Measurements from ENCODE around the gene GAPVD1.

The GAPVD1 gene

DNA sequence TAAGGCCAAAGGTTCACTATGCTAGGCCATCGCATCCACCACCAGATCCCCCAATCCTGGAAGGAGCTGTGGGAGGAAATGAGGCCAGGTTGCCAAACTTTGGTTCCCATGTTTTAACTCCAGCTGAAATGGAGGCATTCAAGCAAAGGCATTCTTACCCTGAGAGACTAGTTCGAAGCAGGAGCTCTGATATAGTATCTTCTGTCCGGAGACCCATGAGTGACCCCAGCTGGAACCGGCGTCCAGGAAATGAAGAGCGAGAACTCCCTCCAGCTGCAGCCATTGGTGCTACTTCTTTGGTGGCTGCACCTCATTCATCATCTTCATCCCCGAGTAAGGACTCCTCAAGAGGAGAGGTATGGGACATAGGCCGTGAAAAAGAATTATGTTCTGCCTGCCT is 75.6 kb downstream of the GAPVD1 start:
- 97% methylated on average over 6 of the region's 8 CpGs for WGBS
- H2BK120ac ChIP-seq (ENCODE audit: low read depth, low read length): no peak overlapping the region
- H3K9me3 ChIP-seq (ENCODE audit: control insufficient read depth, low read length): no peaks in the 10 kb centered on the region
- no peak for DNase-seq
- H2AFZ ChIP-seq (ENCODE audit: low read depth, low read length): no peak overlapping the region
- H3K4ac ChIP-seq (ENCODE audit: low read depth in 1 of 2, low read length in 2 of 2): no peak overlapping the region
- no peak overlapping the region for H3K9ac ChIP-seq (ENCODE audit: low read length)
- no peak overlapping the region for H3K4me3 ChIP-seq (ENCODE audit: insufficient read depth in 1 of 2, low read depth in 1 of 2, low read length in 2 of 2)
- H3K4me1 ChIP-seq (ENCODE audit: control insufficient read depth, insufficient read depth, low read depth, low read length): no peaks in the 10 kb centered on the region
- H3K27me3 ChIP-seq (ENCODE audit: control insufficient read depth in 1 of 2, insufficient read depth in 1 of 2, low read length in 2 of 2): no peaks in the 10 kb centered on the region
- no peak overlapping the region for H4K91ac ChIP-seq (ENCODE audit: low read length)
- H3K14ac ChIP-seq (ENCODE audit: low read length in 2 of 2): no peak overlapping the region
- no peak overlapping the region for H3K23ac ChIP-seq (ENCODE audit: low read length in 2 of 2)
- no peak overlapping the region for H3K4me2 ChIP-seq (ENCODE audit: low read length, poor library complexity, severe bottlenecking)
- peaks cover 29 to 87% of the 10 kb centered on the region in 2 experiments for H3K36me3 ChIP-seq (ENCODE audit: control insufficient read depth in 1 of 2, insufficient read depth in 2 of 2, low read depth in 1 of 2, low read length in 2 of 2)
- H3K18ac ChIP-seq (ENCODE audit: low read depth in 1 of 2, low read length in 2 of 2): no peak overlapping the region
- H2BK15ac ChIP-seq (ENCODE audit: low read depth, poor library complexity, severe bottlenecking): no peak overlapping the region
- H4K8ac ChIP-seq (ENCODE audit: low read length): no peak overlapping the region
- no peak overlapping the region for H2AK5ac ChIP-seq (ENCODE audit: low read length, severe bottlenecking)
- no peak overlapping the region for H2BK5ac ChIP-seq (ENCODE audit: low read depth, low read length, poor library complexity, severe bottlenecking)
- no peak overlapping the region for H2BK12ac ChIP-seq (ENCODE audit: low read length in 2 of 2)
- H3K79me1 ChIP-seq (replicated peaks; ENCODE audit: low read length, poor library complexity, severe bottlenecking): peaks cover 12% of the 10 kb centered on the region
- H3K27ac ChIP-seq (ENCODE audit: low read length, poor library complexity, severe bottlenecking): no peak overlapping the region

DNA sequence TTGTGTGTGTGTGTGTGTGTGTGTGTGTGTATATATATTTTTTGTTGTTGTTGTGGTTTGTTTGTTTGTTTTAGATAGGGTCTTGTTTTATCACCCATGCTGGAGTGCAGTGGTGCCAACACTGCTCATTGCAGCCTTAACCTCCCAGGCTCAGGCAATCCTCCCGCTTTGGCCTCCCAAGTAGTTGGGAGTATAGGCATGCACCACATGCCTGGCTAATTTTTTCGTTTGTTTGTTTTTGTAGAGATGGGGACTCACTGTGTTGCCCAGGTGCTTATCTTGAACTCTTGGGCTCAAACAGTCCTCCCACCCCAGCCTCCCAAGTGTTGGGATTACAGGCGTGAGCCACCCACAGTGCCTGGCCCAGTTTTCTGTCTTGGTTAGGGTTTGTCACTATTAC is 77.3 kb downstream of the GAPVD1 start:
- no peak for DNase-seq

DNA sequence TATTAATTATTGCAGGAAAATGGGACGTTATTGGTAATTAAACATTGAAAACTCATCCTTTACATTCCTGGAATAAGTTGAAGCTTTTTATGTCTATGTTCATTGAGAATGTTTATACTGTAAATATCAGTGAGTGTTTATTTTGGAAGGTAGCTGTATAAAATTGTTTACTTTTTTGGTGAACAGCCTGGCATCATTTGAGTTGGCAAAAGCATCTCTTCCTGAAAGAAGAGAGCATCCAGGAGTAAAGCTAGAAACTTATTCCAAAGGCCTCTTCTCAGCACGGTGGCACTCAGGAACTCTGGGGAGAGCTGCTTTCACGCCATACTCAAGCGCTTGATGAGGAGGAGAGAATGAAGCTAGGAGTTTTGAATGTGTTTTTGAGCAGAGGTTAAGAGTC is 79.9 kb downstream of the GAPVD1 start:
- Histone ChIP-seq H3K27me3 (ENCODE audit: control insufficient read depth in 1 of 2, insufficient read depth in 1 of 2, low read length in 2 of 2) (no peaks in the 10 kb centered on the region), H2AFZ (ENCODE audit: low read depth, low read length) (no peak overlapping the region), H4K91ac (ENCODE audit: low read length) (no peak overlapping the region), H3K23ac (ENCODE audit: low read length in 2 of 2) (no peak overlapping the region), H3K9me3 (ENCODE audit: control insufficient read depth, low read length) (no peaks in the 10 kb centered on the region), H3K14ac (ENCODE audit: low read length in 2 of 2) (no peak overlapping the region), H3K4me3 (ENCODE audit: insufficient read depth in 1 of 2, low read depth in 1 of 2, low read length in 2 of 2) (no peak overlapping the region), H3K36me3 (ENCODE audit: control insufficient read depth in 1 of 2, insufficient read depth in 2 of 2, low read depth in 1 of 2, low read length in 2 of 2) (peaks cover 27 to 87% of the 10 kb centered on the region in 2 experiments), H3K9ac (ENCODE audit: low read length) (no peak overlapping the region), H3K79me1 (replicated peaks; ENCODE audit: low read length, poor library complexity, severe bottlenecking) (peaks cover 12% of the 10 kb centered on the region), H3K18ac (ENCODE audit: low read depth in 1 of 2, low read length in 2 of 2) (no peak overlapping the region), H3K4me1 (ENCODE audit: control insufficient read depth, insufficient read depth, low read depth, low read length) (peaks cover 1% of the 10 kb centered on the region), H3K4me2 (ENCODE audit: low read length, poor library complexity, severe bottlenecking) (no peak overlapping the region), H3K27ac (ENCODE audit: low read length, poor library complexity, severe bottlenecking) (no peak overlapping the region), H3K4ac (ENCODE audit: low read depth in 1 of 2, low read length in 2 of 2) (no peak overlapping the region), H2BK12ac (ENCODE audit: low read length in 2 of 2) (no peak overlapping the region), H2AK5ac (ENCODE audit: low read length, severe bottlenecking) (no peak overlapping the region), H2BK15ac (ENCODE audit: low read depth, poor library complexity, severe bottlenecking) (no peak overlapping the region), H2BK120ac (ENCODE audit: low read depth, low read length) (no peak overlapping the region), H4K8ac (ENCODE audit: low read length) (no peak overlapping the region), H2BK5ac (ENCODE audit: low read depth, low read length, poor library complexity, severe bottlenecking) (no peak overlapping the region)
- no peak for DNase-seq
- 99% methylated on average over 3 of the region's 4 CpGs for WGBS

More for the DNA sequence above, 77.3 kb downstream of the GAPVD1 start:
- Histone ChIP-seq H3K9ac (ENCODE audit: low read length) (no peak overlapping the region), H3K18ac (ENCODE audit: low read depth in 1 of 2, low read length in 2 of 2) (no peak overlapping the region), H3K36me3 (ENCODE audit: control insufficient read depth in 1 of 2, insufficient read depth in 2 of 2, low read depth in 1 of 2, low read length in 2 of 2) (peaks cover 24 to 79% of the 10 kb centered on the region in 2 experiments), H3K27me3 (ENCODE audit: control insufficient read depth in 1 of 2, insufficient read depth in 1 of 2, low read length in 2 of 2) (no peaks in the 10 kb centered on the region), H2BK120ac (ENCODE audit: low read depth, low read length) (no peak overlapping the region), H2AK5ac (ENCODE audit: low read length, severe bottlenecking) (no peak overlapping the region), H2BK15ac (ENCODE audit: low read depth, poor library complexity, severe bottlenecking) (no peak overlapping the region), H3K14ac (ENCODE audit: low read length in 2 of 2) (no peak overlapping the region), H3K4me2 (ENCODE audit: low read length, poor library complexity, severe bottlenecking) (no peak overlapping the region), H4K91ac (ENCODE audit: low read length) (no peak overlapping the region), H2BK12ac (ENCODE audit: low read length in 2 of 2) (no peak overlapping the region), H2BK5ac (ENCODE audit: low read depth, low read length, poor library complexity, severe bottlenecking) (no peak overlapping the region), H3K23ac (ENCODE audit: low read length in 2 of 2) (no peak overlapping the region), H3K27ac (ENCODE audit: low read length, poor library complexity, severe bottlenecking) (no peak overlapping the region), H3K4me1 (ENCODE audit: control insufficient read depth, insufficient read depth, low read depth, low read length) (peaks cover 1% of the 10 kb centered on the region), H2AFZ (ENCODE audit: low read depth, low read length) (no peak overlapping the region), H3K79me1 (replicated peaks; ENCODE audit: low read length, poor library complexity, severe bottlenecking) (peaks cover 12% of the 10 kb centered on the region), H3K9me3 (ENCODE audit: control insufficient read depth, low read length) (no peaks in the 10 kb centered on the region), H3K4me3 (ENCODE audit: insufficient read depth in 1 of 2, low read depth in 1 of 2, low read length in 2 of 2) (no peak overlapping the region), H4K8ac (ENCODE audit: low read length) (peak overlapping the region; percentile 75), H3K4ac (ENCODE audit: low read depth in 1 of 2, low read length in 2 of 2) (no peak overlapping the region)
- 91% methylated on average over 3 of the region's 3 CpGs for WGBS

DNA sequence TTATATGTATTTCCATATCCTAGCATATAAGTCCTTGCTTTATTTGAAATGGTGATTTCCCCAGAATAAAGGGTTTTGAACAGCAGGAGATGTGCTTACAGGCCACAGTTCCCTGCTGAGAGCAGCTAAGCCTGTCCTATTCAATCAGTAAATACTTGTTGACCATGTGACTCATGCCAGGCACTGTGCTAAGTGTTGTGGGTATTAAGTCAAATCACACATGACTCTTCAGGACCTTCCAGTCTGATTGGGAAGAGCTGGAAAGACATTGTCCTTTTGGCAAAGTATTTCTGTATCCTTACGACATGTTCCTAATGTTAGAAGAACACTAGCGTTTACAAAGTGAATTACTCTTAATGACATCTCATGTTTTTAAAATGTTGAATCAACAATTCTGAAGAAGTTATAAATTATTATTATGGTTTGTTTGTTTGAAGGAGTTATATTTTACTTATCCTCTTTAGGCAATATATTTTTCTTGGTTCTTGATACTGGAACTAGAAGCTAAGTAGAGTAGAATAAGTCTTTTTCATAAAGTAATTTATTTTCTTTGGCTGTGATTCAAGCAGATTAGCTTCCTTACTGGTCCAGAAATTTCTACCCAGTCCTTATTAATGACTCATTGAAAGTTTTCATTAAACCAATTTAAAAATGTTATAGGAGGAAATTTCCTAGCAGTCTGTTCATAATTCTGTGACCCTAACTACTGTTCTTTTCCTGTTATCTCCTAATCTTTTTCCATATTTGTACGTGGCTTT is 82.1 kb downstream of the GAPVD1 start:
- no peak overlapping the region for H3K4me3 ChIP-seq (ENCODE audit: insufficient read depth in 1 of 2, low read depth in 1 of 2, low read length in 2 of 2)
- WGBS: no CpG with 5 or more reads among the region's 3 CpGs
- peak overlapping the region; percentile 19 for H3K27ac ChIP-seq (ENCODE audit: low read length, poor library complexity, severe bottlenecking)
- no peak overlapping the region for H3K4ac ChIP-seq (ENCODE audit: low read depth in 1 of 2, low read length in 2 of 2)
- H2AFZ ChIP-seq (ENCODE audit: low read depth, low read length): no peak overlapping the region
- peak overlapping the region; percentile 20 for H3K4me2 ChIP-seq (ENCODE audit: low read length, poor library complexity, severe bottlenecking)
- no peak overlapping the region for H2AK5ac ChIP-seq (ENCODE audit: low read length, severe bottlenecking)
- H3K9me3 ChIP-seq (ENCODE audit: control insufficient read depth, low read length): no peaks in the 10 kb centered on the region
- peaks cover 23 to 86% of the 10 kb centered on the region in 2 experiments for H3K36me3 ChIP-seq (ENCODE audit: control insufficient read depth in 1 of 2, insufficient read depth in 2 of 2, low read depth in 1 of 2, low read length in 2 of 2)
- H3K4me1 ChIP-seq (ENCODE audit: control insufficient read depth, insufficient read depth, low read depth, low read length): peaks cover 1% of the 10 kb centered on the region
- H2BK15ac ChIP-seq (ENCODE audit: low read depth, poor library complexity, severe bottlenecking): no peak overlapping the region
- no peak overlapping the region for H4K91ac ChIP-seq (ENCODE audit: low read length)
- no peak overlapping the region for H3K23ac ChIP-seq (ENCODE audit: low read length in 2 of 2)
- no peak overlapping the region for H2BK120ac ChIP-seq (ENCODE audit: low read depth, low read length)
- H4K8ac ChIP-seq (ENCODE audit: low read length): no peak overlapping the region
- no peaks in the 10 kb centered on the region for H3K27me3 ChIP-seq (ENCODE audit: control insufficient read depth in 1 of 2, insufficient read depth in 1 of 2, low read length in 2 of 2)
- peaks cover 10% of the 10 kb centered on the region for H3K79me1 ChIP-seq (replicated peaks; ENCODE audit: low read length, poor library complexity, severe bottlenecking)
- H2BK12ac ChIP-seq (ENCODE audit: low read length in 2 of 2): no peak overlapping the region
- no peak overlapping the region for H2BK5ac ChIP-seq (ENCODE audit: low read depth, low read length, poor library complexity, severe bottlenecking)
- DNase-seq: peak; percentile 59
- no peak overlapping the region for H3K14ac ChIP-seq (ENCODE audit: low read length in 2 of 2)
- H3K9ac ChIP-seq (ENCODE audit: low read length): peak overlapping the region; percentile 33
- no peak overlapping the region for H3K18ac ChIP-seq (ENCODE audit: low read depth in 1 of 2, low read length in 2 of 2)

All from mesenchymal stem cell (in vitro differentiated cells and primary cell).